NCI-H187 treated with DMSO at 0.1 percent for 48 hours (cell line): ENCODE results near the gene LINS1.
"Not testable (repeated sequence)": the region's sequence is repeated elsewhere in the genome, so short reads cannot be mapped to it uniquely, and the experiment has no call there.

Source experiments
- DNase-seq: peaks from one replicate; lab custom pipeline; 2025; lab: John Stamatoyannopoulos, UW

LINS1 gene

GRCh38 chr15:100602823-100603393 is 924 bp upstream of the LINS1 start:
- no peak for DNase-seq

GRCh38 chr15:100601617-100602063 is 344 bp downstream of the LINS1 start:
- DNase-seq = no peak

GRCh38 chr15:100601163-100601562 is 821 bp downstream of the LINS1 start:
- DNase-seq = no peak

- DNase-seq = no peak
Observed at GRCh38 chr15:100598655-100599054, 3.3 kb downstream of the LINS1 start.

- no peak for DNase-seq
Observed at GRCh38 chr15:100597862-100598261, 4.1 kb downstream of the LINS1 start.

GRCh38 chr15:100596792-100597191 is 5.2 kb downstream of the LINS1 start:
- DNase-seq = no peak

- no peak for DNase-seq
Observed at GRCh38 chr15:100595964-100596363, 6.0 kb downstream of the LINS1 start.

- DNase-seq = no peak
Observed at GRCh38 chr15:100593431-100593830, 8.6 kb downstream of the LINS1 start.

- no peak for DNase-seq
Observed at GRCh38 chr15:100592898-100593297, 9.1 kb downstream of the LINS1 start.

GRCh38 chr15:100591835-100592234 is 10.1 kb downstream of the LINS1 start:
- DNase-seq = no peak

GRCh38 chr15:100591163-100591562 is 10.8 kb downstream of the LINS1 start:
- not testable (repeated sequence) for DNase-seq

- DNase-seq = no peak
Observed at GRCh38 chr15:100588638-100589242, 13.2 kb downstream of the LINS1 start.

- DNase-seq = no peak
Observed at GRCh38 chr15:100580414-100580813, 21.6 kb downstream of the LINS1 start.

GRCh38 chr15:100573526-100573925 is 28.5 kb downstream of the LINS1 start:
- no peak for DNase-seq

- DNase-seq = no peak
Observed at GRCh38 chr15:100572362-100572983, 29.5 kb downstream of the LINS1 start.

GRCh38 chr15:100571592-100572167 is 30.3 kb downstream of the LINS1 start:
- DNase-seq = no peak

- DNase-seq = no peak
Observed at GRCh38 chr15:100570735-100571313, 31.2 kb downstream of the LINS1 start.

GRCh38 chr15:100570275-100570674 is 31.7 kb downstream of the LINS1 start:
- DNase-seq = no peak

GRCh38 chr15:100569391-100569790 is 32.6 kb downstream of the LINS1 start:
- no peak for DNase-seq

GRCh38 chr15:100566850-100567628 is 34.9 kb downstream of the LINS1 start:
- DNase-seq = no peak

GRCh38 chr15:100565591-100565990 is 36.4 kb downstream of the LINS1 start:
- DNase-seq = no peak

GRCh38 chr15:100560323-100560722 is 41.7 kb downstream of the LINS1 start:
- DNase-seq = no peak
